Measurements from ENCODE around the gene PLPP6.

PLPP6 gene

GRCh38 chr9:4677392-4677791, 15.3 kb downstream of the PLPP6 start:
- CTCF ChIA-PET: interaction anchor here (1.5 kb wide), 1 partner anchor 15 kb away, joined by 4 read pairs; no protein-coding TSS in a partner anchor
- TF ChIP-seq CTCF (IDR thresholded peaks at IDR 0.05; ENCODE audit: control extremely low read depth, extremely low read depth, low read depth, missing control alignments): no peak
- DNase-seq (ENCODE audit: extremely low spot score): no peak
- POLR2A ChIA-PET: interaction anchor here (0.6 kb wide), 2 partner anchors 186 to 1027 kb away, joined by 4 to 5 read pairs; no protein-coding TSS in a partner anchor

DNA sequence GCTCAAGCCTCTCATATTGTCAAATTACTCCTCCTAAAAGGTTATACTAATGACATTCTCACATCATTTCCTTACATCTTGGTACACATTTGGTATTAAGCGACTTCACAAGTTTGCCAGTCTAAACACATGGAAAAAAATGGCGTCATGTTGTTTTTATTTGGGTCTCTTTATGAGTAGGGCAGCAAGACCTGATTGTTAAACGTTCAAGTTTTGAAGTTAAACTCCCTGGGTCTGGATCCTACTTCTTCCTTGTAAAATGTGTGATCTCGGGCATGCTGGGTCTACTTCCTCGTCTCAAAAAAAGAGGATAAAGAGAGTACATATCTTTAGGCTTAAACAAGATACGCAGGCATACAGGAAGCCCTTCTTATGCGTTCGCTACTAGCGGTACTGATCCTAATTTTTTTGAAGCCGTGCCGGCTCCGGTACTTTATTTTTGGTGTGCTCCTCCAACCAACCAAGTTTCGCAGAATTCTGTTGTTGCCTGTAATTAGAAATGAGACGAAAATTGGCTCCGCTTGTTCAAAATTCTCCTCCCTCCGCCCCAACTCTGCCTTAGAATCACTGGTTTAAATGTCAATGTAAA, 16.7 kb downstream of the PLPP6 start:
- DNase-seq (ENCODE audit: extremely low spot score): no peak
- CTCF ChIA-PET: interaction anchor here (1.0 to 1.5 kb wide), 5 partner anchors 14 to 56 kb away, joined by 3 to 8 read pairs (median 4); partner anchors contain the start of genes PLPP6 and SPATA6L
- POLR2A ChIA-PET: interaction anchor here (1.0 kb wide), 2 partner anchors 13 to 17 kb away, joined by 3 read pairs; partner anchors contain the start of genes PLPP6 and SPATA6L
- no peak for TF ChIP-seq CTCF (IDR thresholded peaks at IDR 0.05; ENCODE audit: control extremely low read depth, extremely low read depth, low read depth, missing control alignments)

DNA sequence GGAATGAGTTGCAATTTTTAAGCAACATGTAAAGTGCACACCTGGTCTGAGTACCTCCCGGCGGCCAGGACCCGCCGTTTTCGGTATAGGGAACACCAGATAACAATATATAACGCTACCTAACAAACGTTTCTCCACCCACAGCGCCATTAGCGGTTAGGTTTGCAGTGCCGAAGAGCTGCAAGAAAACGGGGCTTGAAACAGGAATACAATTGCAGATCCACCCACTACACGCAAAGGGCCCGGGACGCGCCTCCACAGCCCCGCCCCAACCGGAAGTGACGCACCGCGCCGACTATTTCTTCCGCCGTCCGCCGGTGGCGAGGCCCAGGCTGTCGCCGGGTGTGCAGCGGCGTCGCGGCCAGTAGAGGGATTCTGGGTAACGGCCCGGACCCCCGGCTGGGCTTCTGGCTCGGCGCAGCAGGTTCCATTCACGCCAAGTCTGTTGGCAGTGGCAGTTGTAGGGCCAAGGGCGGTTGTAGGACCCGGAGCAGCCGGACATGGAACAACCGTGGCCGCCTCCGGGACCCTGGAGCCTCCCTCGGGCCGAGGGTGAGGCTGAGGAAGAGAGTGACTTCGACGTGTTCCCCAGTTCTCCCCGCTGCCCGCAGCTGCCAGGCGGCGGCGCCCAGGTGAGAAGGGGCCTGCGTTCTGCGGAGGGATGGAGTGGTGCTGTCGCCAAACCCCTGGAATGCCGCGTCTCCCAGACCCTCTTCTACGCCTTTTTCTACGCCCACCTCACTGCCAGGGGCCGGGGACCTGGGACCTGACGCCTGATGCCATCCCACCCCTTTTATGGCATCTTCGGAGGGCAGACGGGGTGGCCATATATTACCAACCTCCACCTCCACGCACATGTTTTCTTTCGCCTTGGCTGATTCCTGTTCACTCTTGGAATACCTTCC, 17.4 kb downstream of the PLPP6 start, which contains the start of gene CDC37L1:
Gene CDC37L1 (plus strand): TSS at position 302 of the 905 bp plus-strand sequence. CDS start 199 bp downstream, at position 501.
- DNase-seq (ENCODE audit: extremely low spot score): peak; percentile 95
- CTCF ChIA-PET: interaction anchor here (0.7 to 1.0 kb wide), 5 partner anchors 14 to 57 kb away, joined by 3 to 8 read pairs (median 3); partner anchors contain the start of genes PLPP6 and SPATA6L
- TF ChIP-seq CTCF (IDR thresholded peaks at IDR 0.05; ENCODE audit: control extremely low read depth, extremely low read depth, low read depth, missing control alignments): peak; percentile 37

DNA sequence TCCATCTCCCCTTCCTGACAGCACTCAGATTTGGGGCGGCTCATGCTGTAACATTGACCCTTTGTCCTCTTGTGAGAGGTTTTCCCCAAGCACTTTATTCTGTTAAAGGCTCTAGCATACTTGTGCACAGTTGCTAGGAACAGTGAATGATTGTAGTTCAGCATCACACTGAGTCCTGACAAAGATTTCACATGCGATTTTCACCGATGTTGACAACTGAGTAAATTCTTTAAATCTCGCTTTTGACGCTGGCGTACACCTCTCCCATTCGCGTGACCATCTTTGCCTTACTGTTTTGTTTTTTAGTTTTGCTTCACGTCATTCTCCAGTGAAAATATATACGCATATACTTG, 18.1 kb downstream of the PLPP6 start:
- no peak for TF ChIP-seq CTCF (IDR thresholded peaks at IDR 0.05; ENCODE audit: control extremely low read depth, extremely low read depth, low read depth, missing control alignments)
- ChIA-PET POLR2A (no interaction called here), CTCF (no interaction called here)
- no peak for DNase-seq (ENCODE audit: extremely low spot score)

More for the DNA sequence above, 17.4 kb downstream of the PLPP6 start, which contains the start of gene CDC37L1:
- POLR2A ChIA-PET: interaction anchor here (1.0 kb wide), 2 partner anchors 13 to 18 kb away, joined by 3 read pairs; partner anchors contain the start of genes PLPP6 and SPATA6L

- CTCF ChIA-PET: interaction anchor here (0.8 kb wide), 1 partner anchor 76 kb away, joined by 3 read pairs; no protein-coding TSS in a partner anchor
- POLR2A ChIA-PET: no interaction called here
These were observed 18.7 kb downstream of the PLPP6 start for GRCh38 chr9:4680750-4681149.

More at GRCh38 chr9:4680750-4681149, 18.7 kb downstream of the PLPP6 start:
- no peak for DNase-seq (ENCODE audit: extremely low spot score)
- TF ChIP-seq CTCF (IDR thresholded peaks at IDR 0.05; ENCODE audit: control extremely low read depth, extremely low read depth, low read depth, missing control alignments): no peak

Data from GM10248 (cell line).